GM18909 (cell line): Measurements from ENCODE around the gene C19orf25.

Experiments used
- ATAC-seq: cut with Tn5 transposase; IDR thresholded peaks from one replicate; pipeline ENCODE4 v1.9.1; 2021; ENCODE audit warnings: mild to moderate bottlenecking; ENCODE audit not compliant: unreplicated experiment, poor library complexity

Gene C19orf25

DNA sequence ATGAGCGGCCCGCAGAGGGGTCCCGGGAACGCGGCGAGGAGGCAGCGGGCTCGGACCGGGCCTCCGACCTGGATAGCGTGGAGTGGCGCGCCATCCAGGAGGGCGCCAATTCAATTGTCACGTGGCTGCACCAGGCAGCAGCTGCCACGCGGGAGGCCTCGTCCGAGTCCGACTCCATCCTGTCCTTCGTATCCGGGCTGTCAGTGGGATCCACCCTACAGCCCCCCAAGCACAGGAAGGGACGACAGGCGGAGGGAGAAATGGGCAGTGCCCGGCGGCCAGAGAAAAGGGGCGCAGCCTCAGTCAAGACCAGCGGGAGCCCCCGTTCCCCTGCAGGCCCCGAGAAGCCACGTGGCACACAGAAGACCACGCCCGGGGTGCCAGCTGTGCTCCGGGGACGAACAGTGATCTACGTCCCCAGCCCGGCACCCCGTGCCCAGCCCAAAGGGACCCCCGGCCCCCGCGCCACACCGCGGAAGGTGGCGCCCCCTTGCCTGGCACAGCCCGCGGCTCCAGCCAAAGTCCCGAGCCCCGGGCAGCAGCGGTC lies 10.7 kb downstream of the C19orf25 start:
- no peak for ATAC-seq

DNA sequence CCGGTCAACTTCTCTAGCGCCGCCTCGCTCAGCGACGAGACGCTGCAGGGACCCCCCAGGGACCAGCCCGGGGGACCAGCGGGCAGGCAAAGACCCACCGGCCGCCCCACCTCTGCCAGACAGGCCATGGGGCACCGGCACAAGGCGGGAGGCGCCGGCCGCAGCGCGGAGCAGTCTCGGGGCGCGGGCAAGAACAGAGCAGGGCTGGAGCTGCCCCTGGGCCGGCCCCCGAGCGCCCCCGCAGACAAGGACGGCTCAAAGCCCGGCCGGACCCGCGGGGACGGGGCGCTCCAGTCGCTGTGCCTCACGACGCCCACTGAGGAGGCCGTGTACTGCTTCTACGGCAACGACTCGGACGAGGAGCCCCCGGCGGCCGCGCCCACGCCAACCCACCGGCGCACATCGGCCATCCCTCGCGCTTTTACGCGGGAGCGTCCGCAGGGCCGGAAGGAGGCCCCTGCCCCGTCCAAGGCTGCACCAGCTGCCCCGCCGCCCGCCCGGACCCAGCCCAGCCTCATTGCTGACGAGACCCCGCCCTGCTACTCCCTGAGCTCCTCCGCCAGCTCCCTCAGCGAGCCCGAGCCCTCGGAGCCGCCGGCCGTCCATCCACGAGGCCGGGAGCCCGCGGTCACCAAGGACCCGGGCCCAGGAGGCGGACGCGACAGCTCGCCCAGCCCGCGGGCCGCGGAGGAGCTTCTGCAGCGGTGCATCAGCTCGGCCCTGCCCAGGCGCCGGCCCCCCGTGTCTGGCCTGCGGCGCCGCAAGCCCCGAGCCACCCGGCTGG lies 11.3 kb downstream of the C19orf25 start:
- no peak for ATAC-seq

DNA sequence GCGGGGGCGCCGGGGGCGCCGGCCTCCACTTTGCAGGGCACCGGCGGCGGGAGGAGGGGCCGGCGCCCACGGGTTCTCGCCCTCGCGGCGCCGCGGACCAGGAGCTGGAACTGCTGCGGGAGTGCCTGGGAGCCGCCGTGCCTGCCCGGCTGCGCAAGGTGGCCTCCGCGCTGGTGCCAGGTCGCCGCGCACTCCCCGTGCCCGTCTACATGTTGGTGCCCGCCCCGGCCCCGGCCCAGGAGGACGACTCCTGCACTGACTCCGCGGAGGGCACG lies 11.9 kb downstream of the C19orf25 start:
- ATAC-seq, result no peak

DNA sequence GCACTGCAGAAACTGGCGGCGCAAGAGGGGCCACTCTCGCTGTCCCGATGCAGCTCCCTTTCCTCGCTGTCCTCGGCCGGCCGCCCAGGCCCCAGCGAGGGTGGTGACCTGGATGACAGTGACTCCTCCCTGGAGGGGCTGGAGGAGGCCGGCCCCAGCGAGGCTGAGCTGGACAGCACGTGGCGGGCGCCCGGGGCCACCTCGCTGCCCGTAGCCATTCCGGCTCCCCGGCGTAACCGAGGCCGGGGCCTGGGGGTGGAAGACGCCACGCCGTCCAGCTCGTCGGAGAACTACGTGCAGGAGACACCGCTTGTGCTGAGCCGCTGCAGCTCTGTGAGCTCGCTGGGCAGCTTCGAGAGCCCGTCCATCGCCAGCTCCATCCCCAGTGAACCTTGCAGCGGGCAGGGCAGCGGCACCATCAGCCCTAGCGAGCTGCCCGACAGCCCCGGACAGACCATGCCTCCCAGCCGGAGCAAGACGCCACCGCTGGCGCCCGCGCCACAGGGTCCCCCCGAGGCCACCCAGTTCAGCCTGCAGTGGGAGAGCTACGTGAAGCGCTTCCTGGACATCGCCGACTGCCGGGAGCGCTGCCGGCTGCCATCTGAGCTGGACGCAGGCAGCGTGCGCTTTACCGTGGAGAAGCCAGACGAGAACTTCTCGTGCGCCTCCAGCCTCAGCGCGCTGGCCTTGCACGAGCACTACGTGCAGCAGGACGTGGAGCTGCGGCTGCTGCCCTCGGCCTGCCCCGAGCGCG lies 12.4 kb downstream of the C19orf25 start:
- no peak for ATAC-seq

DNA sequence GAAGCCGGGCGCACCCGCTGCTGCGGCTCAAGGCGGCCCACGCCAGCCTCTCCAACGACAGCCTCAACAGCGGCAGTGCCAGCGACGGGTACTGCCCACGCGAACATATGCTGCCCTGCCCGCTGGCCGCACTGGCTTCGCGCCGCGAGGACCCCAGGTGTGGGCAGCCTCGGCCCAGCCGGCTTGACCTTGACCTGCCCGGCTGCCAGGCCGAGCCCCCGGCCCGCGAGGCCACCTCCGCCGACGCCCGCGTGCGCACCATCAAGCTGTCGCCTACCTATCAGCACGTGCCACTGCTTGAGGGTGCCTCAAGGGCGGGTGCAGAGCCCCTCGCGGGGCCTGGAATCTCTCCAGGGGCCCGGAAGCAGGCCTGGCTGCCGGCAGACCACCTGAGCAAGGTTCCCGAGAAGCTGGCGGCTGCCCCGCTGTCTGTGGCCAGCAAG lies 13.0 kb downstream of the C19orf25 start:
- no peak for ATAC-seq

DNA sequence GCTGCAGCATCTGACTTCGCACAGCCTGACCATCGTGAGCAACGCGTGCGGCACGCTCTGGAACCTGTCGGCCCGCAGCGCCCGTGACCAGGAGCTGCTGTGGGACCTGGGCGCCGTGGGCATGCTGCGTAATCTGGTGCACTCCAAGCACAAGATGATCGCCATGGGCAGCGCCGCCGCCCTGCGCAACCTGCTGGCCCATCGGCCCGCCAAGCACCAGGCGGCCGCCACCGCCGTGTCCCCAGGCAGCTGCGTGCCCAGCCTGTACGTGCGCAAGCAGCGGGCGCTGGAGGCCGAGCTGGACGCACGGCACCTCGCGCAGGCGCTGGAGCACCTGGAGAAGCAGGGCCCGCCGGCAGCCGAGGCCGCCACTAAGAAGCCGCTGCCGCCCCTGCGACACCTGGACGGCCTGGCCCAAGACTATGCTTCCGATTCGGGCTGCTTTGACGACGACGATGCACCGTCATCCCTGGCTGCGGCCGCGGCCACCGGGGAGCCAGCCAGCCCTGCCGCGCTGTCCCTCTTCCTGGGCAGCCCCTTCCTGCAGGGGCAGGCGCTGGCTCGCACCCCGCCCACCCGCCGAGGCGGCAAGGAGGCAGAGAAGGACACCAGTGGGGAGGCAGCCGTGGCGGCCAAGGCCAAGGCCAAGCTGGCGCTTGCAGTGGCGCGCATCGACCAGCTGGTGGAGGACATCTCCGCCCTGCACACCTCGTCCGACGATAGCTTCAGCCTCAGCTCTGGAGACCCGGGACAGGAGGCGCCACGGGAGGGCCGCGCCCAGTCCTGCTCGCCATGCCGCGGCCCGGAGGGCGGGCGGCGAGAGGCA lies 13.6 kb downstream of the C19orf25 start:
- ATAC-seq, result no peak

DNA sequence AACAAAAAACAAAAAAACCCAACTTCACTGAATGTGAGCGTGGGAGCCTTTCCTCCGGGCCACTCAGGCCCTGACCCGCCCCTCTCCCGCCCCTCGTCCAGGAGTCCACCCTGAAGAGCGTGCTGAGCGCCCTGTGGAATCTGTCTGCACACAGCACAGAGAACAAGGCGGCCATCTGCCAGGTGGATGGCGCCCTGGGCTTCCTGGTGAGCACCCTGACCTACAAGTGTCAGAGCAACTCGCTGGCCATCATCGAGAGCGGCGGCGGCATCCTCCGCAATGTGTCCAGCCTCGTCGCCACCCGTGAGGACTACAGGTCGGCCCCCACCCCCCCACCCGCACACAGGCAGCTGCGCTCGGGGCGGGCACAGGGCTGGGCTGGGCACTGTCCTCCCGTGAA lies 17.2 kb downstream of the C19orf25 start:
- no peak for ATAC-seq

DNA sequence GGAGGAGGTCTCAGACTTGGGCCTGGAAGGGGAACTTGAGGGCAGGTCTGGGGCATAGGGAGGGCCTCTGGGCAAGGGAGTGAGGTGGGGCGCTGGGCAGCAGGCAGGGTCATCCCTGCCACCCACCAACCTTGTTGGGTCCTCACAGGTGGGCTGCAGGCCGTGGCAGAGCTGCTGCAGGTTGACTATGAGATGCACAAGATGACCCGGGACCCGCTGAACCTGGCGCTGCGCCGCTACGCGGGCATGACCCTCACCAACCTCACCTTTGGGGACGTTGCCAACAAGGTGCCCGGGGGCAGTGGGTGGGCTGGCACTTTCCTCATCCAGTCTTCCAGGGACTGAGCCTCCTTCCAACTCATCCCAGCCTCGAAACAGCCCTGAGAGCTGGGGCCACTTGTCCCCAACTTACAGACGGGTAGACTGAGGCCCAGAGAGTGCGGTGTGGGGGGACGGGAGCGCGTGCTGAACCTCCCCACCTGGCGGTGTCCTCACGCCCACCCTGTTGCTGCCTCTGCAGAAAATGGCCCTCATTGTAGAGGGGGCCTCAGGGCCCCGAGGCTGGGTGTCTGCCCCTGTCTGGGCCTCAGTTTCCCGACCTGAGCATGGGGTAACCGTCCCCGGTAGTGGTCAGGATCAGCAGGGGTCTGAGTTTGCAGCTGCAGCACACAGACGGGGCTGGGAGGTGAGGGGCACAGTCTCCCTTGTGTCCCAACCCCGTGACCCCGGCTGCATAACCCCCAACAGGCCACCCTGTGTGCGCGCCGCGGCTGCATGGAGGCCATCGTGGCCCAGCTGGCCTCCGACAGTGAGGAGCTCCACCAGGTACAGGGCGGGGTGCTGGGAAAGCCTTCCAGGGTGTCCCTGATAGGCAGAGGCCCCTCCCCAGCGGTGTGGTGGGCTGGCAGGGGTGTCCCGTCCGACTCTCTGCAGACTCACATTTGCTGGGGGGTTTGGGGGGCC lies 18.7 kb downstream of the C19orf25 start:
- ATAC-seq, result no peak

DNA sequence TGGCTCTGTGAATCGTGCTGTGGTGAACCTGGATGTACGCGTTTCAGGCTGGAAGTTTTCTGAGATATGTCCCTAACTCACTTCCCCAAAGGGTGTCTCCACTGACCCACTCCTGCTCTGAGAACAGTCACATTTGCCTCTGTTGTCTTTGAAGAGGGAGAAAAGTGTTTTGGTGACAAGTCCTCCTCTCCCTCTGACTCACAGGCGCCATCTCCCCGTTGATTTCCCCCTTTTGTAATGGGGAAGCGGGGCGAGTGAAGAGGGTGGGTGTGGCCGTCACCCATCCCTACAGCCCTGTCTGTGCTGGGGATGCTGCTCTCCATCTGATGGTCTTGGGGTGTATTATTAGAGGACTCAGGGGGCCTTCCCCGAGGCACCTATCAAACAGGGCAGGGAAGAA lies 19.5 kb downstream of the C19orf25 start:
- no peak for ATAC-seq

DNA sequence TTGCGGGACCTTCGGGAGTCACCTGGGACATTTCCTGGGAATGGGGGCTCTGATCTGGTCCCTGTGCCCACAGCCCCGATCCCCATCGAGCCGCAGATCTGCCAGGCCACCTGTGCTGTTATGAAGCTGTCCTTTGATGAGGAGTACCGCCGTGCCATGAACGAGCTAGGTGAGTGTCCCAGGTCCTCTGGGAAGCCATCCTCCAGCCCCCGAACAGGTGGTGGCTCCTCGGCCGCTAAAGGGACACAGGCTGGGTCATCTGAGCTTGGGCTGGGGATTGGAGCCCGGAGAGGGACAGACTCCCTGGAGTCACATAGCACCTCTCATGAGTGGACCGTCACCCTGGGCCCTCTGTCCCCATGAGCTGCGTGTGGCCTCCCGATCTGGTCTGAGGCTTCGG lies 21.1 kb downstream of the C19orf25 start:
- ATAC-seq, result no peak

DNA sequence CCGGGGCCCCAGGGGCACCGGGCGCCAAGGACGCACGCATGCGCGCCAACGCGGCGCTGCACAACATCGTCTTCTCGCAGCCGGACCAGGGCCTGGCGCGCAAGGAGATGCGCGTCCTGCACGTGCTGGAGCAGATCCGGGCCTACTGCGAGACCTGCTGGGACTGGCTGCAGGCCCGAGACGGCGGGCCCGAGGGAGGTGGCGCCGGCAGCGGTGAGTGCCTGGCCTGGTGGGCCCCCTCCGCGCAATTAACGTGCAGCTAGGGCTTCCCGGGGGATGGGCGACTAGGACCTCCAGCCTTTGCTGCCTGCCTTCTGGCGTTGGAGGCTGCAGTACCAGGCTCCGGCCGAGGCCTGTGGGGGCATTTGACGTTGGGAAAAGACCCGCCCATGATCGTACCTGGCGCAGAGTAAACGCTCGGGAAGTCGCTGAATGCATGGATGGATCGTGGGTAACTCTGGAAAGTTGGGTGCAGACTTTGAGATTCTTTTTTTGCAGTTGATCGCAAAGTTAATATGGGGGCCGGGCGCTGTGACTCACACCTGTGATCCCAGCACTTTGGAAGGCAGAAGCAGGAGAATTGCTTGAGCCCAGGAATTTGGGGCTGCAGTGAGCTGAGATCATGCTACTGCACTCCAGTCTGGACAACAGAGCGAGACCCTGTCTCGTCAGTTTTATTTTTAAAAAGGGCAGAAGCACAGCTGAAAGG lies 21.8 kb downstream of the C19orf25 start:
- ATAC-seq, result no peak

DNA sequence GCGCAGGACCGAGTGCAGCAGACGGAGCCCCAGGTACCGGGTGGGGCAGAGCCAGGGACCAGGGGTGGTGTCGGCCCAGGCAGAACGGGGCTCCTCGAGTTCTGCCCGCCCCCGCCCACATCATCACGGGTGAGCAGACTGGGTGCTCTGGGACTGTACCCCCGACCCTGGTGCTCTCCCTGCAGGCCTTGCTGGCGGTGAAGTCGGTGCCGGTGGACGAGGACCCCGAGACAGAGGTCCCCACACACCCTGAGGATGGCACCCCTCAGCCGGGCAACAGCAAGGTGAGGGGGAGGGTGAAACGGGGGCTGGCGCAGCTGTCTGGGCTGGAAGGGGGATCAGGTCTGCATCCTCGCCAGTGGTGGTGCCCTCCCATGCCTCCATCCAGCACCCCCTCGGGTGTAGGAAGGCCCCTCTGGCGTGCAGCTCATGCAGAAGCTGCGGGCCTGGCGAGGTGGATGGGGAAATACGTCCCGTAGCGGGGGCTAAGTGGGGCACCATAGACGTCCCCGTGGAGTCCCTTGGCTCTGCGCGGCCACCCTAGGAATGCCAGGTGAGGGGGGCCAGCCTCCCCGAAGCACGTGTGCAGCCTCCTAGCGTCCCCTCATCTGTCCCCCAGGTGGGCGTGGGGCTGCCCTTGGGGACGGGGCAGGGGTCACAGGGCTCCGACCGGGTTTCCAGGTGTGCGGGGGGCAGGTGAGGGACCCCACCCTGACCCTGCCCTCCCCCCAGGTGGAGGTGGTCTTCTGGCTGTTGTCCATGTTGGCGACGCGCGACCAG lies 22.7 kb downstream of the C19orf25 start:
- ATAC-seq, result no peak

DNA sequence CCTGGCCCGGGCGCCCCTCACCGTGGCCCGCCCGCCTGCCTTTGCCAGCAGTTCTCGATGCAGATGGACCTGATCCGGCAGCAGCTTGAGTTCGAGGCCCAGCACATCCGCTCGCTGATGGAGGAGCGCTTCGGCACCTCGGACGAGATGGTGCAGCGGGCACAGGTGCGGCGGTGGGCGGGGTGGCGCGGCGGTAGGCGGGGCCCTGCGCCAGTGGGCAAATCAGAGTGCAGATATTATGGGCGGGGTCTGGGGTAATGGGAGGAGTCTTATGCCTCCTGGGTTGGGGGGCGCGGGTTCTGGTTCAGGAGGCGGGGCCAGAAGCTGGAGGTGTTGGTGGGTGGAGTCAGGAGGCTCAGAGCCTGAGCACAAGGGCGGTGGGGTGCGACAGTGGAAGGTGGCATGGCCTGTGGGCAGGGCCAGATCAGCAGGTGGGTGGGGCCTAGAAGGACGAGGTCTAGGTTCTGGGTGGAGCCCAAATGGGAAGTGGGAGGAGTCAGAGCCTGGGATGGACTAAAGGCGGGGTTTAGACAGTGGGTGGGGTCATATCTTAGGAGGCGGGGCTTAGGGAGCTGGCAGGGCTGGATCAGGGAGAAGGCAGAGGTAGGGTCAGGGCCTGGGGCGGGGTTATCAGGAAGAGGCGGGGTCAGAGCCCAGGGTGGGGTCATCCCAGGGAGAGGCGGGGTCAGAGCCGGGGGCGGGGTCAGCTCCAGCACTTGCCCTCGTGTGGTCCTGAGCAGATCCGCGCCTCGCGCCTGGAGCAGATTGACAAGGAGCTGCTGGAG lies 23.5 kb downstream of the C19orf25 start:
- no peak for ATAC-seq

DNA sequence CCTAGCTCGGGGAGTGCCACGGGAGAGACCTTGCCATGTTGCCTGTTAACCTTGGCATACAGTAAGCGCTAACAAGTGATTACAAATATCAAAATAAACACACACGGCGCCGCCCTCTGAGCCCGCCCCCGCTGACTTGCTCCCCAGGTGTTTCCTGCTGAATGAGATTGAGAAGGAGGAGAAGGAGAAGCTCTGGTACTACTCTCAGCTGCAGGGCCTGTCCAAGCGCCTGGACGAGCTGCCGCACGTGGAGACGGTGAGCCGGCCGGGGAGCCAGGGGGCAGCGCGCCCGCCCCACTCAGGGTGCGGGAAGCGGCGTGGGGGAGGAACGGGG lies 24.0 kb downstream of the C19orf25 start:
- ATAC-seq, result no peak

DNA sequence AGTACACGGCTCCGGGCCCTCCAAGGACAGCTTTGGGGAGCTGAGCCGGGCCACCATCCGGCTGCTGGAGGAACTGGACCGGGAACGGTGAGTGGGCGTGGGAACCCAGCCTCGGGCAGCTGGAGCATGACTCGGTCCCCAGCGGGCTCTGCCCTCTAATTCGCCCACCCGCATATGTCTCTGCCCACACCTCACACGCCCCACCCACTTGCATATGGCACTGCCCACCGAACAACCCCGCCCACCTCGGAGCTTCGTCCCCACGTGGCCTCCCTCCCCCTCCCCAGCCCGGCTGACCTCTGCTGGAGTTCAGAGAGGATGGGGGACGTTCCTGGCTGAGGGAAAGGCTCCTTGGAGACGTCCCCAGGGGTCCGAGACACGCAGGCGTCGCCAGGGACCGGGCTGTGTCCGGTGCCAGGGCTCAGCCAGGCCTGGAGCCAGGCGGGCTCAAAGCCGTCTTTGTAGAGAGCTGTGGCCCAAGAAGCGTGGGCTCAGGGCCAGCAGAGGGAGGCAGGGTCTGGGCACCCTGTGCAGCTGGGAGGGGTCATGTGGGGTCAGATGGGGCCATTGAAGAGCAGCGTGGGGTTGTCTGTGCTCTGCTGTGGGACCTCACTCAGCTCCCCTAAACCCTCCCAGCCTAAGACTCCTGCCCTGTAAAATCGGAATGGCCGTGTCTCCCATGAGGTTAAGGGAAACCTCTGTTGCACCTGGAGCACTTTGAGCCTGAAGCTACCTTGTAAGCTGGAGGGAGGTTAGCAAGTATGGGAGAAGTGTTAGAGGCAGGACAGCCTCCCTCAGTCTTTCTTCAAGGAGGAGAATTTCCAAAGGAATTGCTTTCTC lies 25.3 kb downstream of the C19orf25 start:
- ATAC-seq, result no peak

DNA sequence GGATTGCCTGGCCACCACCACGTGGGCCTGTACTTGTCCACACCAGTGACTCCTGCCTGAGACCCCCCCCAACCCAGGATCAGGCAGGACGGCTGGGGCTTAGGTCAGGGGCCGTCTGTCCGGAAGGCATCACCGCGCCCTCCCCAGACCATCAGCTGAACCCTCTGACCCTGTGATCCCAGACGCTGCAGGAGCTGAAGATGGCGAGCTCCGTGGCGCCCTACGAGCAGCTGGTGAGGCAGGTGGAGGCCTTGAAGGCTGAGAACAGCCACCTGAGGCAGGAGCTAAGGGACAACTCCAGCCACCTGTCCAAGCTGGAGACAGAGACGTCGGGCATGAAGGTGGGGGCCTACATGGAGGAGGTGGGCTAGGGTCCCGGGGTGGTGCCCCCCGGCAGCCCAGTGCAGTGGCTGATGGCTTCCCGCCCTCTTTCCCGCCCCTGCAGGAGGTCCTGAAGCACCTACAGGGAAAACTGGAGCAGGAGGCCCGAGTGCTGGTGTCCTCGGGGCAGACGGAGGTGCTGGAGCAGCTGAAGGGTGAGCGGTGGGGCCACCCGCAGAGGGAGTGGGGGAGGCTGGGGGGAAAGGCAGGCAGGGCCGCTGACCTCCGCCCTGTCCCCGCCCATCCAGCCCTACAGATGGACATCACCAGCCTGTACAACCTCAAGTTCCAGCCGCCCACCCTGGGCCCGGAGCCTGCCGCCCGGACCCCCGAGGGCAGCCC lies 26.1 kb downstream of the C19orf25 start:
- ATAC-seq, result no peak
